HepG2 (cell line): ENCODE results near the gene CALD1. TPM values are rescaled to one million over a fixed set of nuclear protein-coding genes. Genes with fewer than 3 reads are reported as not detected.

Source experiments
- ELF4 ChIP-seq: sonication (generic); formaldehyde crosslinking; IDR thresholded peaks from 2 replicates; pipeline ENCODE4 v1.5.0; 2020; ENCODE audit warnings: missing genetic modification reagents, mild to moderate bottlenecking, moderate library complexity, borderline replicate concordance
- ETV6 ChIP-seq: sonication (generic); formaldehyde crosslinking; conservative IDR thresholded peaks from 2 replicates; pipeline ENCODE4 v1.4.0; 2020; ENCODE audit warnings: missing genetic modification reagents
- FLYWCH1 ChIP-seq: sonication (generic); formaldehyde crosslinking; IDR thresholded peaks from 2 replicates; pipeline ENCODE4 v1.8.1; 2023; ENCODE audit warnings: mild to moderate bottlenecking, missing genetic modification reagents
- GATAD2A ChIP-seq: IDR thresholded peaks from 2 replicates; pipeline ENCODE4 v1.6.1; 2016
- HMG20A ChIP-seq: IDR thresholded peaks from 2 replicates; pipeline ENCODE4 v1.6.1; 2016; ENCODE audit warnings: borderline replicate concordance
- MAZ ChIP-seq, 2 experiments: sonication (generic) in 1 of 2; formaldehyde crosslinking in 1 of 2; IDR thresholded peaks; 2 replicates each; pipeline versions ENCODE4 v1.5.0 to v1.6.1; 2012 to 2020; ENCODE audit warnings: low read depth in 2 of 2, mild to moderate bottlenecking in 2 of 2, borderline replicate concordance in 1 of 2, improper control_type of control experiment in 1 of 2, low read length in 1 of 2, missing genetic modification reagents in 1 of 2, moderate library complexity in 1 of 2
- MEF2D ChIP-seq: sonication (generic); formaldehyde crosslinking; IDR thresholded peaks from 2 replicates; pipeline ENCODE4 v1.5.1; 2020; ENCODE audit warnings: mild to moderate bottlenecking, missing genetic modification reagents
- NCOA1 ChIP-seq: sonication (generic); formaldehyde crosslinking; IDR thresholded peaks from 2 replicates; pipeline ENCODE4 v1.9.0; 2021; ENCODE audit warnings: missing genetic modification reagents
- POGK ChIP-seq: sonication (generic); formaldehyde crosslinking; conservative IDR thresholded peaks from 2 replicates; pipeline ENCODE4 v1.8.0; 2022; ENCODE audit warnings: mild to moderate bottlenecking, moderate library complexity, missing genetic modification reagents
- SYNCRIP ChIP-seq: fragments of 200-400 bp; formaldehyde crosslinking; IDR thresholded peaks from 2 replicates; pipeline ENCODE4 v1.6.1; 2018; ENCODE audit warnings: mild to moderate bottlenecking, low read depth, low read length; ENCODE audit not compliant: insufficient read depth
- XRCC5 ChIP-seq: fragments of 200-400 bp; formaldehyde crosslinking; optimal IDR thresholded peaks from 2 replicates; pipeline ENCODE3; 2017; ENCODE audit warnings: mild to moderate bottlenecking, low read length
- ZBTB2 ChIP-seq: sonication (generic); formaldehyde crosslinking; IDR thresholded peaks from 2 replicates; pipeline ENCODE4 v1.8.0; 2022; ENCODE audit warnings: low read depth, missing genetic modification reagents
- ZBTB44 ChIP-seq: sonication (generic); formaldehyde crosslinking; IDR thresholded peaks from 2 replicates; pipeline ENCODE4 v1.4.0; 2020; ENCODE audit warnings: missing genetic modification reagents
- ZNF24 ChIP-seq: fragments of 450-650 bp; IDR thresholded peaks from 2 replicates; pipeline ENCODE4 v1.6.1; 2017; ENCODE audit warnings: antibody characterized with exemption, mild to moderate bottlenecking
- ZNF263 ChIP-seq: sonication (generic); formaldehyde crosslinking; IDR thresholded peaks from 2 replicates; pipeline ENCODE4 v1.4.0; 2020; ENCODE audit warnings: missing genetic modification reagents
- ZNF619 ChIP-seq: sonication (generic); formaldehyde crosslinking; IDR thresholded peaks from 2 replicates; pipeline ENCODE4 v1.4.0; 2020; ENCODE audit warnings: mild to moderate bottlenecking, missing genetic modification reagents
- ZNF639 ChIP-seq: conservative IDR thresholded peaks from 2 replicates; pipeline ENCODE4 v1.6.1; 2018; ENCODE audit warnings: missing genetic modification reagents
- ZNF768 ChIP-seq: sonication (generic); formaldehyde crosslinking; IDR thresholded peaks from 2 replicates; pipeline ENCODE4 v1.4.0; 2020; ENCODE audit warnings: missing genetic modification reagents
- ZNF772 ChIP-seq: sonication (generic); formaldehyde crosslinking; IDR thresholded peaks from 2 replicates; pipeline ENCODE4 v1.5.0; 2020; ENCODE audit warnings: mild to moderate bottlenecking, missing genetic modification reagents
- ZSCAN25 ChIP-seq: sonication (generic); formaldehyde crosslinking; IDR thresholded peaks from 2 replicates; pipeline ENCODE4 v1.8.0; 2022; ENCODE audit warnings: mild to moderate bottlenecking, missing genetic modification reagents
- ZXDC ChIP-seq: sonication (generic); formaldehyde crosslinking; IDR thresholded peaks from 2 replicates; pipeline ENCODE4 v1.5.0; 2020; ENCODE audit warnings: mild to moderate bottlenecking, missing genetic modification reagents
- polyA plus RNA-seq, 8 experiments: library from polyadenylated mRNA; depleted of rRNA in 3 of 8; stranded (reverse) in 7 of 8; unstranded in 1 of 8; fragments of >200 nt; fragmentation: Illumina TruSeq in 4 of 8; extraction: Trizol in 4 of 8; gene quantifications; 2 replicates each; pipeline versions ENCODE4 v1.2.1 to v1.2.3, GENCODE V29; 2011 to 2016; ENCODE audit warnings: low read depth in 4 of 8, missing spikeins in 1 of 8, mixed read lengths in 1 of 8; ENCODE audit not compliant: insufficient read depth in 1 of 8
- total RNA-seq, 5 experiments: library from RNA; depleted of rRNA; stranded (reverse); fragments of >200 nt; fragmentation: Illumina TruSeq; extraction: Trizol; gene quantifications; 2 replicates each; pipeline ENCODE4 v1.2.3, GENCODE V29; 2016; ENCODE audit warnings: low read depth in 1 of 5

The CALD1 gene
- total and polyA plus RNA-seq, 2 of the 13 experiments (the other 11 are each of a cell fraction or from before 2014, with no cell fraction given): 53.0 to 112 TPM

GRCh38 chr7:134997214-134997885 lies 217.9 kb downstream of the CALD1 start (continued):
- TF ChIP-seq POGK (CRISPR knock-in tag): no peak
- no peak for TF ChIP-seq FLYWCH1 (CRISPR knock-in tag)
- TF ChIP-seq ZSCAN25 (CRISPR knock-in tag): 0 out of 2 replicates have a peak, but pooled peaks have one; percentile 38
- no peak for TF ChIP-seq ZNF24
- TF ChIP-seq ZXDC (CRISPR knock-in tag): peak; percentile 70; the same call in 1 of the 2 replicates
- 0 out of 2 replicates have a peak, but pooled peaks have one; percentile 64 for TF ChIP-seq NCOA1
- TF ChIP-seq ZNF263 (CRISPR knock-in tag): no peak
- TF ChIP-seq ZBTB2 (CRISPR knock-in tag): peak; percentile 36; the same call in 1 of the 2 replicates
- peak; percentile 96 for TF ChIP-seq HMG20A (CRISPR knock-in tag)
- peak; percentile 64; the same call in 1 of the 2 replicates for TF ChIP-seq MEF2D
- peak; percentile 58; the same call in 1 of the 2 replicates for TF ChIP-seq ZNF768 (CRISPR knock-in tag)
- TF ChIP-seq SYNCRIP: no peak
- peak; percentile 95 for TF ChIP-seq GATAD2A (CRISPR knock-in tag)
- TF ChIP-seq ETV6: no peak
- peak; percentile 83; the same call in 1 of the 2 replicates for TF ChIP-seq ZNF772 (CRISPR knock-in tag)
- no peak for TF ChIP-seq ZNF639 (CRISPR knock-in tag)
- TF ChIP-seq MAZ (IDR thresholded peaks at IDR 0.05; ENCODE audit: borderline replicate concordance, low read depth, low read length): no peak
- TF ChIP-seq MAZ (CRISPR knock-in tag; IDR thresholded peaks at IDR 0.05; ENCODE audit: low read depth): no peak
- TF ChIP-seq ZNF619 (CRISPR knock-in tag): no peak
- TF ChIP-seq ZBTB44 (CRISPR knock-in tag): no peak
- TF ChIP-seq ELF4 (CRISPR knock-in tag): no peak
- no peak for TF ChIP-seq XRCC5
